Uterus (tissue), 4 donors: ENCODE measurements around the gene ATP13A3. TPM values are rescaled to one million over a fixed set of nuclear protein-coding genes. Genes with fewer than 3 reads are reported as not detected.

ENCODE experiments used
- DNase-seq, 2 donors: peaks; one replicate each; pipeline ENCODE4 v3.0.0-alpha.2; 2019 to 2020
- H3K27ac ChIP-seq, 2 donors: fragments of 200-600 bp; sonication (generic); 1 replicate in 1 of 2; 2 replicates in 1 of 2; pipeline ENCODE4 v1.5.1; 2016 to 2018
- H3K27me3 ChIP-seq, 2 donors: fragments of 200-600 bp; sonication (generic); one replicate each; pipeline ENCODE4 v1.5.1; 2018 to 2019; ENCODE audit warnings: control low read depth in 1 of 2
- H3K36me3 ChIP-seq, 2 donors: fragments of 200-600 bp; sonication (generic); one replicate each; pipeline ENCODE4 v1.5.1; 2019; ENCODE audit warnings: control low read depth in 1 of 2
- H3K4me1 ChIP-seq, 2 donors: fragments of 200-600 bp; sonication (generic); one replicate each; pipeline ENCODE4 v1.5.1; 2018 to 2019; ENCODE audit warnings: control low read depth in 1 of 2
- H3K4me3 ChIP-seq, 2 donors: fragments of 200-600 bp; sonication (generic); 1 replicate in 1 of 2; 2 replicates in 1 of 2; pipeline ENCODE4 v1.5.1; 2018 to 2019; ENCODE audit warnings: mild to moderate bottlenecking in 1 of 2
- H3K9me3 ChIP-seq, 2 donors: fragments of 200-600 bp; sonication (generic); one replicate each; pipeline ENCODE4 v1.5.1; 2019; ENCODE audit warnings: control low read depth in 1 of 2
- POLR2A ChIP-seq, 2 donors: fragments of 450-650 bp; IDR thresholded peaks; one replicate each; pipeline ENCODE4 v1.6.1; 2016; ENCODE audit warnings: antibody characterized with exemption in 2 of 2, mild to moderate bottlenecking in 1 of 2, moderate library complexity in 1 of 2
- intact Hi-C: fragments of 100-400 bp; cut with DNase I; formaldehyde crosslinking; loops from one replicate; pipeline ENCODE4 v1.15.1; 2023; ENCODE audit warnings: low total_unique reads
- total RNA-seq, 4 donors: library from RNA; depleted of rRNA in 3 of 4; stranded (reverse); fragments of >200 nt in 3 of 4; gene quantifications; one replicate each; pipeline versions ENCODE4 v1.1.0 to v1.2.4, GENCODE V29; 2014 to 2023
- TF ChIP-seq, protein P1 (sequence below), 4 experiments: fragments of 200-600 bp in 2 of 4; fragments of 450-650 bp in 2 of 4; sonication (generic) in 2 of 4; IDR thresholded peaks; one replicate each; pipeline ENCODE4 v1.5.1; 2016 to 2019; ENCODE audit warnings: antibody characterized with exemption in 4 of 4, mild to moderate bottlenecking in 2 of 4, moderate library complexity in 1 of 4
- donor health status: DM: yes; HTN: yes; CAD: no.

The ATP13A3 gene
- total RNA-seq, 4 donors from 2014 or later: 43.3 to 148 (median 82.9) TPM

DNA sequence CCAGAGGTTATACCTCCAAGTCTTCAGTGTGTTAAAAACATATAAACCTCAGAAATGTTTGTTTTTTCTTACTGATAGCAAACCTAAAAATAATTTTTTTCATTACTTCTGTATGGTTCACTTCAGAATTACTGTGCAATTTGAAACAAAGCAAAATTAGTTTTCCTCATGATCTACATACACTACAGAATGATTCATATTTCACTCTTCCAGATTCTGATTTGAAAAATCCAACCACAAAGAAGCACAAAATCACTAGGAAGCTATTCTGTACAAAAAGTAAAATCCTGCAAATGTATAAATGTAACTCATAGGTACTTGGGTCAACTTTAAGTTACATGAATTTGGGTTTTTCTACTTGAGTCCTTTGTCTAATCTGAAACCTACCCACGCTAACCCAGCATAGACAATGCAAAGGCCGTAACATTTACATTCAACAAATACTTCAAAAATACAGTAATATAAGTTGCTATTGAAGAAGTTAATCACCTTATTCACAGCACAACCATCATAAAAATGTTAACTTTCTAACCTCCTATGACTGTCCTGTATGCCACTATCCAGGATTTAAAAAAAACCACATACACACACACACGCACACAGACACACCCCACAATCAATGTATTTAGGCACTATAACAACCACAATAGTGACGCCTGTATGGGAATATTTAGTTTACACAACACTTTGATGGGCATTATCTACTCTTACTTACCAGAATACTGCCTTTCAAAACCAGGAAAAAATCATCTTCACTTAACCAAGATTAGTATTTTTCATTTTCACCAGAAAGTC, 11.5 kb downstream of the ATP13A3 start:
- Histone ChIP-seq H3K4me1 (peaks cover 0 to 6% of the 10 kb centered on the region in 2 donors), H3K4me3 (no peak overlapping the region), H3K9me3 (no peaks in the 10 kb centered on the region), H3K27me3 (no peaks in the 10 kb centered on the region), H3K36me3 (no peaks in the 10 kb centered on the region), H3K27ac (no peak overlapping the region)
- DNase-seq: no peak
- TF ChIP-seq, protein P1, sequence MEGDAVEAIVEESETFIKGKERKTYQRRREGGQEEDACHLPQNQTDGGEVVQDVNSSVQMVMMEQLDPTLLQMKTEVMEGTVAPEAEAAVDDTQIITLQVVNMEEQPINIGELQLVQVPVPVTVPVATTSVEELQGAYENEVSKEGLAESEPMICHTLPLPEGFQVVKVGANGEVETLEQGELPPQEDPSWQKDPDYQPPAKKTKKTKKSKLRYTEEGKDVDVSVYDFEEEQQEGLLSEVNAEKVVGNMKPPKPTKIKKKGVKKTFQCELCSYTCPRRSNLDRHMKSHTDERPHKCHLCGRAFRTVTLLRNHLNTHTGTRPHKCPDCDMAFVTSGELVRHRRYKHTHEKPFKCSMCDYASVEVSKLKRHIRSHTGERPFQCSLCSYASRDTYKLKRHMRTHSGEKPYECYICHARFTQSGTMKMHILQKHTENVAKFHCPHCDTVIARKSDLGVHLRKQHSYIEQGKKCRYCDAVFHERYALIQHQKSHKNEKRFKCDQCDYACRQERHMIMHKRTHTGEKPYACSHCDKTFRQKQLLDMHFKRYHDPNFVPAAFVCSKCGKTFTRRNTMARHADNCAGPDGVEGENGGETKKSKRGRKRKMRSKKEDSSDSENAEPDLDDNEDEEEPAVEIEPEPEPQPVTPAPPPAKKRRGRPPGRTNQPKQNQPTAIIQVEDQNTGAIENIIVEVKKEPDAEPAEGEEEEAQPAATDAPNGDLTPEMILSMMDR (IDR thresholded peaks at IDR 0.05): no peak
- intact Hi-C loops: no loop called here

DNA sequence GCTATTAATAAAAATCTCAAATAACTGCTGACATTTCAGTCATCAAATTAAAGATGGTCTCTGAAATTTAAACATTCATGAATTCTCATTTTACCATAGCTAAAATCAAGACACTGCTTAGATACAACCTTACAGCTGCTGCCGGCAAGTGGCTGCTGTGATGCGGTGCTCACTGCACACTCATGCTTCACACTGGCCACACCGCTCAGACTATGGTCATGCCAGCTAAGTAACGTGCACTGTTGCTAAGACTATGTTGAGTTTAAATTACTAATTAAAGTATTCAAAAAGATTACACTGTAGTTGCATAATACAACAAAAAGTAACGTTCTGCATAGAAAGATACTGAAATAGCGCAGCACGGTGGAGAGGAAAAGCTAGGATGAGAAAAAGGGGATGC, 12.1 kb downstream of the ATP13A3 start:
- no peaks in the 10 kb centered on the region for H3K27me3 ChIP-seq
- TF ChIP-seq, protein P1 (IDR thresholded peaks at IDR 0.05): no peak
- no peak for TF ChIP-seq POLR2A (IDR thresholded peaks at IDR 0.05)
- intact Hi-C loops: no loop called here
- H3K27ac ChIP-seq: no peak overlapping the region
- no peak overlapping the region for H3K4me3 ChIP-seq
- H3K4me1 ChIP-seq: no peaks in the 10 kb centered on the region
- DNase-seq: no peak
- H3K36me3 ChIP-seq: no peaks in the 10 kb centered on the region
- H3K9me3 ChIP-seq: no peaks in the 10 kb centered on the region

DNA sequence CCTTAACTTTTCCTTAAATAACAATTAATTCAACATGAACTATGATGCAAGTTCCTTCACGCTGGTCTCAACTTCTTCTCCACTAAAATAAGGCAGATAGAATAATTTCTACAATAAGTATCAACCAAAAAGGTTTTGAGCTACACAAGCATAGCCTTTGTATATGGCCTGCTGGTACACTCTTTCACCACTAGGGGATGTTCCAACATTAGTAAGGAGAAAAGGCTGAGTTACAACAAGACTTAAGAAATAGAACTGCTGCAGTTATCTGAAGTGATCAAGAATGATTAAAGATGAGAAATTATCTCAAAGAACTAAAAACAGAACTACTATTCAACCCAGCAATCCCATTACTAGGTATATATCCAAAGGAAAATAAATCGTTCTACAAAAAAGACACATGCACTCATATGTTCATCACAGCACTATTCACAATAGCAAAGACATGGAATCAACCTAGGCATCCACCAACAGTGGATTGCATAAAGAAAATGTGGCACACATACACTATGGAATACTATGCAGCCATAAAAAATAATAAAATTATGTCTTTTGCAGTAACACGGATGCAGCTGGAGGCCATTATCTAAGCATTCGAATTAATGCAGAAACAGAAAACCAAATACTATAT, 14.4 kb downstream of the ATP13A3 start:
- Histone ChIP-seq H3K4me1 (no peaks in the 10 kb centered on the region), H3K9me3 (no peaks in the 10 kb centered on the region), H3K36me3 (no peaks in the 10 kb centered on the region), H3K27ac (no peak overlapping the region), H3K27me3 (no peaks in the 10 kb centered on the region), H3K4me3 (no peak overlapping the region)
- no peak for TF ChIP-seq POLR2A (IDR thresholded peaks at IDR 0.05)
- TF ChIP-seq, protein P1 (IDR thresholded peaks at IDR 0.05): peak; percentile 92 to 94 (median 94)
- intact Hi-C loops: no loop called here
- peak in 1 of 2 donors; percentile 29 for DNase-seq

DNA sequence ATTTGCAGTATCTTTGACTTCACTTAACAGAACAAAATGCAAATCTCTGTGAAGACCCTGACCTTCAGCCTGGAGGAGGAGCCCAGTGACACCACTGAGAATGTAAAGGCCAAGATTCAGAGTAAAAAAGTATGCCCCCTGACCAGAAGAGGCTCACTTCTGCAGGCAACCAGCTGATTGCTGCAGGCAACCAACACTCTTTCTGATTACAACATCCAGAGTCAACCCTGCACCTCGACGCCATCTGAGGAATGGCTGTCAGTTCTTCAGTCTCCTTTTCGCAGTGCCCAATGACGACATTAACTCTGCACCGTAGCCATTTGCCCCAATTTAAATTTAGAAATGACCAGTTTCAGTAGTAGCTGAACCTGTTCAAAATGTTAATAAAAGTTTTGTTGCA, 14.9 kb downstream of the ATP13A3 start:
- Histone ChIP-seq H3K27me3 (no peaks in the 10 kb centered on the region), H3K36me3 (no peaks in the 10 kb centered on the region), H3K4me1 (no peaks in the 10 kb centered on the region), H3K27ac (no peak overlapping the region), H3K4me3 (no peak overlapping the region), H3K9me3 (no peaks in the 10 kb centered on the region)
- no peak for TF ChIP-seq POLR2A (IDR thresholded peaks at IDR 0.05)
- TF ChIP-seq, protein P1 (IDR thresholded peaks at IDR 0.05): no peak
- no peak for DNase-seq
- intact Hi-C loops: no loop called here

DNA sequence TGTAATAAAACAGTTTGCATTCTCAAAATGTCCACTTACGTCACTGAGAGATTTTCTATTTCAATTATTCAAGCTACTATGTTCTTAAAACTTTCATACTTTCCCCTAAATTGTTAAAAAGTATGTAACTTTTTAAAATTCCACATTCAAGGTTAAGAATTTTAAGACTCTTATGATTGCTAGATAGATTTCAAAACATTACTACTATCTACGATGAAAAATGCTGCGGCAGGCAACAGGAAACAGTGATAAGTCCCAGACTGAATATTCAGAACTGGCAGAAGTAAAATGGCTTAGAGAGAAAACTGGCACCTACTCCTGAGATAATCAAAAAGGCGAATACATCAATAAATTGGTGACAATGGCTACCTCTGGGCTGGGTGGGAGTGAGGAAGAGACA, 16.2 kb downstream of the ATP13A3 start:
- intact Hi-C loops: no loop called here
- Histone ChIP-seq H3K4me3 (no peak overlapping the region), H3K27ac (no peak overlapping the region), H3K4me1 (no peaks in the 10 kb centered on the region), H3K27me3 (no peaks in the 10 kb centered on the region), H3K36me3 (no peaks in the 10 kb centered on the region), H3K9me3 (no peaks in the 10 kb centered on the region)
- no peak for TF ChIP-seq POLR2A (IDR thresholded peaks at IDR 0.05)
- TF ChIP-seq, protein P1 (IDR thresholded peaks at IDR 0.05): no peak
- DNase-seq: no peak
